GM12872 (cell line): ENCODE data around the gene GABRB3.

Source experiments
- TF ChIP-seq, protein P1 (sequence below): IDR thresholded peaks from 3 replicates; pipeline ENCODE4 v1.5.1; 2011; ENCODE audit warnings: low read depth, mild to moderate bottlenecking, low read length, moderate library complexity; ENCODE audit not compliant: insufficient read depth

Gene GABRB3

DNA sequence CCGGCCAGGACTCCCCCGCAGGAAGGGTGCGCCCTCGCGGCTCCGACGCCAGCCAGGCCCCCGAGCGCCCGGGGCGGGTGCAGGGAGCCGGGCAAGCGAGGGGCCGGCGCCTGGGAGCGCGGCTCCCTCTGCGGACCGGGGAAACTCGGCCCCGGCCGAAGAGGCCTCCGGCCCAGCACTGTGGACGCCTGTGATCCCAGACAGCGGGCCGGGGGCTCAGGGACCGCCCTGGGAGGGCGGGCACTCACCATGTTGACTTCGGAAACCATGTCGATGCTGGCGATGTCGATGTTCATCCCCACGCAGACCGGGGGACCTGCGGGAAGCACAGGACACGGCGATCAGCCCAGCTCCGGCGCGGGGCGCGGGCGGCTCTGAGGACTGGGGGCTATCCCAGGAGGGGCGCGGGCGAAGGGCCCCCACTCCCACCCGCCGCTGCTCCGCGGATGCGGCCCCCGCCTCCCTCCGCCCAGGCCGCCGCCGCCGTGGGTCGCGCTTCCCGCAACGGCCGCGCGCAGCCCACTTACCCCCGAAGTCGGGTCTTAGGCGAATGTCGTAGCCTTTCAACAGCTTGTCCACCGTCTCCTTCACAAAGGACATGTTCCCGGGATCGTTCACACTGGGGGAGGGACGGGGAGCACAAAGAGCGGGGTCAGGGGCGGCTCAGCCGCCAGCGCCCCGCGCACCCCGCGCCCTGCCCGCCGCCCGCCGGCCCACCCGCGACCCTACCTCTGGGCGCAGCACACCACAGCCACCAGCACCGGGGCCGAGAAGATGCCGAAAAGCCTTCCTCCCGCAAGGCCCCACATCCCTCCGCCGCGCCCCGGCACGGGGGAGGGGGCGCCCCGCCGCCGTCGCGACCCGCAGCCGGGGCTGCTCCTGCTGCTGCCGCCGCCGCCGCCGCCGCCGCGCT, at the start of gene GABRB3:
Gene GABRB3 (minus strand): TSS at position 913 of the 913 bp plus-strand sequence.
- TF ChIP-seq, protein P1, sequence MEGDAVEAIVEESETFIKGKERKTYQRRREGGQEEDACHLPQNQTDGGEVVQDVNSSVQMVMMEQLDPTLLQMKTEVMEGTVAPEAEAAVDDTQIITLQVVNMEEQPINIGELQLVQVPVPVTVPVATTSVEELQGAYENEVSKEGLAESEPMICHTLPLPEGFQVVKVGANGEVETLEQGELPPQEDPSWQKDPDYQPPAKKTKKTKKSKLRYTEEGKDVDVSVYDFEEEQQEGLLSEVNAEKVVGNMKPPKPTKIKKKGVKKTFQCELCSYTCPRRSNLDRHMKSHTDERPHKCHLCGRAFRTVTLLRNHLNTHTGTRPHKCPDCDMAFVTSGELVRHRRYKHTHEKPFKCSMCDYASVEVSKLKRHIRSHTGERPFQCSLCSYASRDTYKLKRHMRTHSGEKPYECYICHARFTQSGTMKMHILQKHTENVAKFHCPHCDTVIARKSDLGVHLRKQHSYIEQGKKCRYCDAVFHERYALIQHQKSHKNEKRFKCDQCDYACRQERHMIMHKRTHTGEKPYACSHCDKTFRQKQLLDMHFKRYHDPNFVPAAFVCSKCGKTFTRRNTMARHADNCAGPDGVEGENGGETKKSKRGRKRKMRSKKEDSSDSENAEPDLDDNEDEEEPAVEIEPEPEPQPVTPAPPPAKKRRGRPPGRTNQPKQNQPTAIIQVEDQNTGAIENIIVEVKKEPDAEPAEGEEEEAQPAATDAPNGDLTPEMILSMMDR = no peak

- TF ChIP-seq, protein P1 = no peak
Measured at GRCh38 chr15:26807517-26808427, 34.9 kb upstream of the GABRB3 start.

DNA sequence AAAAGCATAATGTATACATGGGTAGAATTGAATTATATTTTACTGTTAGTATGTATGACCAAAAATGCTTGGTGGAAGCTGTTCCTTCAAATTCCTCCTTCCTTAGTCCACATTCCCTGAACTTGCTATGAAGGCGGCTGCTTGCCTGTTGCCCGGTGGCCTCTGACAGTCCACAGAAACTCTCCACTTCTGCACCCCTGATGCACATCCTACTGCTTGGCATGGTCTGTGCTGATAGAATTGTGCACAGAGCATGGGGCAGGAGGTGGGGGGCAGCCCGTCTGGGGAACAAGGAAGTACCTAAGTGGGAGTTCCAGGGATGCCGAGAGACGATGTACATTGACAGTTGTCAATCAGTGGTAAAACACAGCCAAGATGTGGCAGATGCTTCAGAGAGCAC, 33.7 kb upstream of the GABRB3 start:
- TF ChIP-seq, protein P1 = no peak

- TF ChIP-seq, protein P1 = no peak
Measured at GRCh38 chr15:26806151-26806550, 33.3 kb upstream of the GABRB3 start.

- TF ChIP-seq, protein P1 = no peak
Measured at GRCh38 chr15:26805470-26805869, 32.6 kb upstream of the GABRB3 start.

GRCh38 chr15:26804063-26804804, 31.4 kb upstream of the GABRB3 start:
- TF ChIP-seq, protein P1 = no peak
